ENCODE measurements around the gene GNG3.
"Not testable (repeated sequence)": the region's sequence is repeated elsewhere in the genome, so short reads cannot be mapped to it uniquely, and the experiment has no call there.

GNG3 gene

DNA sequence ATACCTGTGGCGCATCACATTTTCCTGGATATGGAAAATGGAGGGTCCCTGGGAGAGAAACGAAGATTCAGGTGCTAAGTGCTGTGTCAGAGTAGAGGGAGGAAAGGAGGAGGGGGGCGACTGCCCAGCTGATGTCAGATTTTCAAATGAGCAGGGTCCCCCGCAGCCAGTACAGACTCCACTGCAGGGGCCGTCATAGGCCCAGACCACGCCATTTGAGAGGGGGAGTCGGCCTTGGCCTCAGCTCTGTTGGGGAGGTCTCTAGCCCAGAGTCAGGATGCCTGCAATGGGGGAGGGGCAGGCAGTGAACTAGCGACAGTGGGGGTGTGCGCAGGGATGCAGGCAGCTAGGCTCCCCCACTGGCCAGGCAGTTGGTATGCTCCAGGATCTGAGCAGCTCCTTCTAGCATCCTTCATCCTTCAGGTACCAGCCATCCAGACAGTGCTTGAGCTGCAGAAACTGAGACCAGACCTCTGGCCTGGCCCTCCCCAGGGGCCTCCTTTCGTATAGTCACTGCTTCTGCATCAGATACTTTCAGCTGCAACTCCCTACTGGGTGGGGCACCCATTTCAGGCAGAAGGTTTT lies at the start of gene GNG3, which contains the start of gene BSCL2:
TSS of gene GNG3 (plus strand) at position 400 of the 585 bp plus-strand sequence. CDS start 620 bp downstream, outside the sequence.
TSS of gene BSCL2 (minus strand) at position 148 of the 585 bp plus-strand sequence. CDS start 229 bp downstream, outside the sequence.
- no peak for DNase-seq (ENCODE audit: low read depth)

DNA sequence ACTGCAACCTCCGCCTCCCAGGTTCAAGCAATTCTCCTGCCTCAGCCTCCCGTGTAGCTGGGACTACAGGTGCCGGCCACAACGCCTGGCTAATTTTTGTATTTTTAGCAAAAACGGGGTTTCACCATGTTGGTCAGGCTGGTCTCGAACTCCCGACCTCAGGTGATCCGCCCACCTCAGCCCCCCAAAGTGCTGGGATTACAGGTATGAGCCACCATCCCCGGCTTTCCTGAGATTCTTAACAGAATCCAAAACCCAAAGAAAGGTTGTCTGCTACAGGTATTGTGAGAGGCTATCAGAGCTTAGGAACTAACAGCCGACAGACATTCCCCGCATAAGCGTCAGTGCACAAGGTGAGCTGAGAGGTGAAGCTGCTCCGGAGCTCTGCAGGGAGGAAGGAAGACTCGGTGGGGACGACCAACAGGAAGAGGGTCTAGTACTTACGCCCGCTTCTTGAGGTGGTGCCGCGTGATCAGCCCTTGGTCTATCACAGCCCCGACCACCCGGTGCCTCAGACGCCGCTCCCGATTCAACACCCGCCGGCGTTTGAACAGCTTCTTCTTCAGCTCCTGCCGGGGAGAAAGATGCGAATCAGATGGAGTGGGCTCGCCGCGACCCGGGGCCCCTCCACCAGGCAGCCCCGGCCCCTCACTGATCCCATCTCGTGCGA lies 42.9 kb upstream of the GNG3 start:
- peak; percentile 44 for DNase-seq (ENCODE audit: low read depth)

DNA sequence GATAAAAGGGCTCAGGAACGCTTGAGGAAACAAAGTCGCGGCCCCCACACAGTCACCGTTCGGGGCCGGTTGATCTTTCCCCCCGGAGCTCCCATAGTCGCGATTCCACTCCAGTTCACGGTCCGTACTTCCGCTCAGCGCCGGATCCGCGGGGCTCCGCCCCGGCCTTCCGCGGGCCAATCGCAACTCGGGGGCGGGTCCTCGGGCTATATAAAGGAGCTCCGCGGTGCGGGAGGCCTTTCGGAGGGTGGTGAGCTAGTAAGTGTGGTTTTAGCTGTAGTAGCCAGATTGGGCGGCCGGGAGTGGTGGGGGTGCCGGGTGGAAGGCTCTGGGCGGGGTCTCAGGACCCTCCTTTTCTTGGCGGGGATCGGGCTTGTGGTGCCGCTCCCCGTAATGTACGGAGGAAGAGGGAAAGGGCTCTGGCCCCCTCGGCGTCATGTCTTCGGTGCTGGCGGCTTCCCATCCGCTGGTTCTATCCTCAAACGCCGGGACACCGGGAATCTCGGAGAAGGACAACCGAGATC lies 42.3 kb upstream of the GNG3 start, which contains the start of the genes C11orf98 and CSKMT:
TSS of gene C11orf98 (minus strand) at position 136 of the 524 bp plus-strand sequence. CDS start at position 95, 41 bp downstream.
TSS of gene CSKMT (plus strand) at position 238 of the 524 bp plus-strand sequence. CDS start 568 bp downstream, outside the sequence.
- DNase-seq (ENCODE audit: low read depth) = peak; percentile 95

DNA sequence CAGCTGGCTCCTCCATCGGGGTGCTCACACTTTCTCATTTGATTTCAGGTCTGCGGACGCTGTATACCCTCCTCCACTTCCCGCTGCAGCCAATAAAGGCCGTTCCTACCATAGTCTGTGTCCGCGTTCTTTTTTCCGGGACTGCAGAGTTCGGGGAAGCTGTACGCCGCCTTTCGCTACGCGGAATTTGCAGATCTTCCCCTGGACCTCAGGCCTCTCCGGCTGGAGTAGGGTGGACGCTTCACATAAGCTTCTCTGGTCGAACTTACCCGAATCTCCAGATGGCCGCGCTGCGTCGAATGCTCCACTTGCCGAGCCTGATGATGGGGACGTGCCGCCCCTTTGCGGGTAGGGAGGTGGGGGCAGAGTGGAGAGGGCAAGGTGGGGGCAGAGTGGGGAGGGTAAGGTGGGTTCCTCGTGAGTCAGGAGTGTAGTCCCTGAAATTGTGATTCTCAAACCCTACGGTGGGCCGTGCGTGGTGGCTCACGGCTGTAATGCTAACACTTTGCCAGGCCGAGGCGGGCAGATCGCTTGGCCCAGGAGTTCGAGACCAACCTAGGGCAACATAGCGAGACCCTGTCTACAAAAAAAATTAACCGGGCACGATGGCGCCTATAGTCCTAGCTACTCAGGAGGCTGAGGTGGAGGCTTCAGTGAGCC lies 41.7 kb upstream of the GNG3 start:
- peak; percentile 61 for DNase-seq (ENCODE audit: low read depth)

DNA sequence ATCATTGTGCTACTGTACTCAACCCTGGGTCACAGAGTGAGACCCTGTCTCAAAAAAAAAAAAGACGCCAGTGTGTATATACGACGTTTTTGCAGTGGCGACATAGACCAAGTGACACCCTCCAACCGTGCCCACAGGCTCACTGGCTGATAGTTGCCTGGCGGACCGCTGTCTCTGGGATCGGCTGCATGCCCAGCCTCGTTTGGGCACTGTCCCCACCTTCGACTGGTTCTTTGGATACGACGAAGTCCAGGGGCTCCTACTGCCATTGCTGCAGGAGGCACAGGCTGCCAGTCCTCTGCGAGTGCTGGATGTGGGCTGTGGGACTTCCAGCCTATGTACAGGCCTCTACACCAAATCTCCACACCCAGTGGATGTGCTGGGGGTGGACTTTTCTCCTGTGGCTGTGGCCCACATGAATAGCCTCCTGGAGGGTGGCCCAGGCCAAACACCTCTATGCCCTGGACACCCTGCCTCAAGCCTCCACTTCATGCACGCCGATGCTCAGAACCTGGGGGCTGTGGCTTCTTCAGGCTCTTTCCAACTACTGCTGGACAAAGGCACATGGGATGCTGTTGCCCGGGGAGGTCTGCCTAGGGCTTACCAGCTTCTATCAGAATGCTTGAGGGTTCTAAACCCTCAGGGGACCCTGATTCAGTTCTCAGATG lies 41.1 kb upstream of the GNG3 start:
- DNase-seq (ENCODE audit: low read depth) = no peak

DNA sequence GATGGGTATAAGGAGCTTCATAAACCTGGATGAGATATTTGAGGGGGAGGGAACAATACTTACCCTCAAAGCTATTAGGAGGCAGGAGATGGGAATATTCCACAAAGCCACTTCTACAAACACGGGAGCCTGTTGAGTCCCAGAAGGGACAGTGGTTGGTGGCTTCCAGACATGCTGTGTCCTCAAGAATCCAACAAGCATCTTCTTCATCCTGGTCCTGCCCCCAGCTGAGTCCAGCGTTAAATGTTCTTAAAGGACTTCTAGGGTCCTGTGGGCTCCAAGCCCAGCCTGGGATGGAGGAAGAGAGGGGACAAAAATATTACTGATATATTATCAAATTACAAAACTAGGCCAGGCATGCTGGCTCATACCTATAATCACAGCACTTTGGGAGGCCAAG lies 40.0 kb upstream of the GNG3 start:
- DNase-seq (ENCODE audit: low read depth) = no peak

DNA sequence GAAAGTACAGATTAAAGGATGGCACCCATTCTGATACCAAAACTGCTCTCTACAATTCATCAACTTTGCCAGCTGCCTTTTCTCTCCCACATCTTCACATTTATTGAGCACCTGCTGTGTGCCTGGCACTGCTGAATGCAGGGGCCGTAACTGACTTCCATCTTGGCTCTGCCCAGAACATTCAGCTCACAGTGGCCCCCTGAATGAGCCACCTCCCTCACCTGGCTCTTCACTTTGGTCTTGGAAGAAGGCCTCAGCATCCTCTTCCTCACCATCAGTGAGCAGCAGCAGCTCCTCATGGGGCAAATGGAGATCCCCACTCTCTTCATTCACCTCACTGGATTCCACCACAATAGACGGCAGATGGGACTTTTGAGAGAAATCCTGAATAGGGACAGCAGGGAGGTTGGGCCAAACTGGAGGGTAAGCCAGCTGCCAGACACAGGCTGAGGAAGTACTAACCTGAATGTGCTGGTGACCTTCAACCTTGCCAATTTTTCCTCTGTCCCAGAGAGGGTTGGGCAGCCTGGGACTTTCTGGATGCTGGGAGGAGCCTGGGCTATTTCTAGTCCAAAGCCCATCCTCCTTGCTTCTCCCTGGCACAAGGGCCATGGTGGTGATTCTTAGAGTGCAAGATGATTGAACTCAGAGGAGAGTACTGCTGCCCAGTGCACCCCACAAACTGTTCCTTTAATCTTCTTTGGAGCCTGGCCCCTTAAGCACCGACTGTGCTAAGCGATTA lies 37.9 kb upstream of the GNG3 start:
- DNase-seq (ENCODE audit: low read depth) = no peak

DNA sequence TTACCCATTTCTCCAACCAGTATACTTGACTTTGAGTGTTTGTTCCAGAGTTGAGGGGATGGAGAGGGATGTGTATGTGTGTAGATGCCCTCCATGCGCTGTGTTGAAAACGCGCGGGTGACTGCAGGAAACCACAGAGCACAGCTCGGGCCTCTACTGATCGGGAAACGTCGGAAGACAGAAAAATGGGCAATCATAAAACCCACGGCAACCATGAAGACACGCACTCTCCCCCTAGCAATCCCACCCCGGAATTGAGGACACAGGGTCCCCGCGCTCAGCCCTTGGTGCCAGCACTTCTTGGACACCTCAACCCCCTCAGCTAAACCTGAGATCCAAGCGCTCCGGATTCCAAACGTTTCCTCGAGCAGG lies 36.3 kb upstream of the GNG3 start:
- no peak for DNase-seq (ENCODE audit: low read depth)

DNA sequence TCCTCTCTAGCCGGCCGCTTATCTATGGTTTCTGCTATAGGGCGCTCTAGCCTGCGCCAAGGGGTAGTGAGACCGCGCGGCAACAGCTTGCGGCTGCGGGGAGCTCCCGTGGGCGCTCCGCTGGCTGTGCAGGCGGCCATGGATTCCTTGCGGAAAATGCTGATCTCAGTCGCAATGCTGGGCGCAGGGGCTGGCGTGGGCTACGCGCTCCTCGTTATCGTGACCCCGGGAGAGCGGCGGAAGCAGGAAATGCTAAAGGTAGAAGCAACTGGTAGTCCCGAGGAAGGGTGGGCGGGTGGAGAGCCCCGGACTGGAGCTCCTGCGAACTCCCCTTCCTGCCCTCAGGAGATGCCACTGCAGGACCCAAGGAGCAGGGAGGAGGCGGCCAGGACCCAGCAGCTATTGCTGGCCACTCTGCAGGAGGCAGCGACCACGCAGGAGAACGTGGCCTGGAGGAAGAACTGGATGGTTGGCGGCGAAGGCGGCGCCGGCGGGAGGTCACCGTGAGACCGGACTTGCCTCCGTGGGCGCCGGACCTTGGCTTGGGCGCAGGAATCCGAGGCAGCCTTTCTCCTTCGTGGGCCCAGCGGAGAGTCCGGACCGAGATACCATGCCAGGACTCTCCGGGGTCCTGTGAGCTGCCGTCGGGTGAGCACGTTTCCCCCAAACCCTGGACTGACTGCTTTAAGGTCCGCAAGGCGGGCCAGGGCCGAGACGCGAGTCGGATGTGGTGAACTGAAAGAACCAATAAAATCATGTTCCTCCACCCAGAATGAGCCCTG lies 35.7 kb upstream of the GNG3 start, which contains the start of the genes LBHD1 and UQCC3:
TSS of gene LBHD1 (minus strand) at position 660 of the 782 bp plus-strand sequence. CDS start 2,236 bp downstream, outside the sequence.
TSS of gene UQCC3 (plus strand) at position 66 of the 782 bp plus-strand sequence. CDS start at position 139, 73 bp downstream.
- peak; percentile 84 for DNase-seq (ENCODE audit: low read depth)

DNA sequence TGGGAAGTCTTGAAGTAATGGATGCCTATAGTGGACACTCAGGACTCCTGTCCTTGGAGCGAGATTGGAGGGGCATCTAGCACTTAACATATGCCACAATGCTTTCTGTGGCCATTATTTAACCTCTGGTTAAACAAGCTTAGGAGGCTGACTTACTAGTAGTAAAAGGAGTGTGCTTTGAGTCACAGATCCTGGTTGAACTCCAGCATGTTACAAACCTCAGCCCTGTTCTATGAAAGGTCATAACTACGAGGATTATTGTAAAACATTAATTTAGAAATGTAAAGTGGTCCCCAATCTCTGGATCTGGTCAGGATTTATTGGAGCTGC lies 34.3 kb upstream of the GNG3 start:
- DNase-seq (ENCODE audit: low read depth) = no peak

DNA sequence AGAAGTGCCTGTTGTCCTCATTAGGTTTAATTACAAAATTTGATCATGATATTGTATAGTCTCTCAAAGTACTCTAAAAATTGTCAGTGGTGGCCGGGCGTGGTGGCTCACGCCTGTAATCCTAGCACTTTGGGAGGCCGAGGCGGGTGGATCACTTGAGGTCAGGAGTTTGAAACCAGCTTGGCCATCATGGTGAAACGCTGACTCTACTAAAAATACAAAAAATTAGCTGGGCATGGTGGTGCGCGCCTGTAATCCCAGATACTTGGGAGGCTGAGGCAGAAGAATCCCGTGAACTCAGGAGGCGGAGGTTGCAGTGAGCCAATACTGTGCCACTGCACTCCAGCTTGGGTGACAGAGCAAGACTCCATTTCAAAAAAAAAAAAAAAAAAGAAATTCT lies 32.1 kb upstream of the GNG3 start:
- not testable (repeated sequence) for DNase-seq (ENCODE audit: low read depth)

DNA sequence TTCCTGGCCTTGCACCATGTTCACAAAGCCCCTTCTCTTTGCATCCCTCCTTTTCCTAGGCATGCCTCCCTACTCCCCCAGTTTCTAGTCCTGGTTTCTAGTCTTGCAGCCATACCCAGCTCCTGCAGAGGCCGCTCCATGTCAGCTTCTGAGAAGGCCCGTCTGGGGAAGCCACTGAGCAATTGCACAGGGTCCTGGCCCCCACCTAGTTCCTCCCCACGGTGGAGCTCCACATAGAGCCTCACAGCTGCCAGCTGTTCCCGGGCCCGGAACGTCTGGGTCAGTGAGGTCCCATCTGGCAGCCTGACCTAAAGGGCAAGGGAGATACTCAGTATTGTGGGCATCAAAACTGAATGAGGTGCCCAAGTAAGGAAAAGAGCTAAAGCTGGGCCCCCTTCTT lies 30.8 kb upstream of the GNG3 start:
- DNase-seq (ENCODE audit: low read depth) = no peak

DNA sequence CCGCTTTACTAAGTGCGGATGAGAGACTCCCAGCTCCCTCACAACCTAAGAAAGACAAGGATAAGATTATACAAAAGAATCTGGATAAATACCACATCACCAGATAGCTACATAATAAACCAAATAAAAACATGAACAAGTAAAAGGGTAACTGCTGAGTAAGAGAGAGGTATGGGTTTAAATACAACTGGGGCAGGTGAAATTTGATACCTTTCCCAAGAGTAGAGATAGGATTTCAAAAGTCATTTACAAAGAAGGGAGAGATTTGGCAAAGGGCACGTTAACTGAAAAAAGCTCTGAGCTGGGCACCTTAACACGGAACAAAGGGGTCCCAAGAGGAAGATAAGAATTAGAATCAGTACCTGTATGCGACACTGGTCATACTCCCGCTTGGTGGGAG lies 30.3 kb upstream of the GNG3 start:
- DNase-seq (ENCODE audit: low read depth) = no peak

DNA sequence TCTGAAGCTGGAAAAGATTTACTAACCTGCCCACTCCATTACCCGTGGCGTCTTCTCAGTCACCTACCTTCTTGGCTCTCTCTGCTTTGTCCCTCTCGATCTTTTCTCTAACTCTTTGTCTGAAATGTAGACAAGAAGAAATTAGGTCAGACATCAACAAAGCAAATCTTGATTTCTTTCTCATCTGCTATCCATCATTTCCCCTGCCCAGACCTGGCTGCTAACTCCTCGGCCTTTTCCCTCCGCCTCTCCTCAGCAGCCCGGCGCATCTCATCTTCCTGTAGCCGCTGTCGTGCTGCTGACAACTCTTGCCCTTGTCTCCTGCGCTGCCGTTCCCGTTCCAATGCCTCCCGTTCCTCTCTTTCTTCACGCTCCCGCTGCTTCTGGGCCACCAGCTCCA lies 29.8 kb upstream of the GNG3 start:
- no peak for DNase-seq (ENCODE audit: low read depth)

DNA sequence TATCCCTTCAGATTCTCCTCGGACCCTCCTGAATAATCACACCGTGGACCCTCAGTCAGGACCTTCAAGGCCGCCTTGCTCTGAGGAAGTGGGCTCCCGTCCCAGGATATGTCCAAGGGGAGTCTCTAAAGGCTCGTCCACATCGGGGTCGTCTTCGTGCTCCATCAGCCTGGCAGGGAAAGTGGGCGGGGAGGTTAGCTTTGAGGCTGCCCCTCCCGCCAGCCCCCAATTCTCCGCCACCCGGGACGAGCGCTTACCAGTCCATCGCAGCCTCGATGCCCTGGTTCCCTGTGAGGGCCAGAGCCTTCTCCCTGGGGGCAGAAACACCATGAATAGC lies 29.1 kb upstream of the GNG3 start:
- DNase-seq (ENCODE audit: low read depth) = no peak

DNA sequence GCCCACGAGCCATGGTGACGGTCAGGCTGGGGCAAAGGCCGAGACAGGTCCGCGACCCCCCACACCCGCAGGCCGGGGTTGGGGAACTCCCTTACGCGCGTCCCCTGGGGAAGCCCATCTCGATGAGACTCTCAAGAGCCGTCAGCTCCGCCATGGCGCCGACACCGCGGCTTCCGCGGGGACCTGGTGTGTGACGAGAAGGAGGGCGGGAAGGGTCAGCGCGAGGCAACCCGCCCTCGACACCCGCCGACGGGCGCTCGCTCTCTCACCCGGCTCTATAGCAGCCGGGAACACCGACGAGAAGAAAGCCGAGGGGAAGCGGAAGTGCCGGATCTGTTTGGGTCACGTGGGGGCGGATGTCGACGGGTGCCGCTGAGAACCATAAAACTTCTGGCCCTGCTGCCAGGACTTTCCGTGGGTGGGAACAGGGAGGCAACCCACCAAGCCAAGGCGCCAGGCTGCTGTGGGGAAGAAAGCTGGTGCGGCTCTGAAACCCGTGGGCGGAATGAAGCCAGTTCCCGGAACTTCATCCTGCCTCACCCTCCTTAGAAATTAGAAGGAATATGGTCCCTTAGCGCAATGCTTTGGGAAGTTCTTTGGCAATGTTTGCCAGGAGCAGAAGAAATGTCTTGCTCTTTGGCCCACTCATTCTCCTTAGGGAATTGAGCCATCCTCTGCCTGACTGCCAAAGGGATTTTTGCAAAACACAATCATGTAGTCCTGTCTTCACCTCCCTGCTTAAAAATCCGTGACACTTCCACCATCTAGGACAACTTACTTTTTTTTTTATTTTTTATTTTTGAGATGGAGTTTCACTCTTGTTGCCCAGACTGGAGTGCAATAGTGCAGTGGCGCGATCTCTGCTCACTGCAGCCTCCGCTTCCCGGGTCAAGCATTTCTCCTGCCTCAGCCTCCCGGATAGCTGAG lies 28.4 kb upstream of the GNG3 start, which contains the start of gene UBXN1:
TSS of gene UBXN1 (minus strand) at position 304 of the 927 bp plus-strand sequence. CDS start at position 154, 150 bp downstream.
- peak; percentile 85 for DNase-seq (ENCODE audit: low read depth)

DNA sequence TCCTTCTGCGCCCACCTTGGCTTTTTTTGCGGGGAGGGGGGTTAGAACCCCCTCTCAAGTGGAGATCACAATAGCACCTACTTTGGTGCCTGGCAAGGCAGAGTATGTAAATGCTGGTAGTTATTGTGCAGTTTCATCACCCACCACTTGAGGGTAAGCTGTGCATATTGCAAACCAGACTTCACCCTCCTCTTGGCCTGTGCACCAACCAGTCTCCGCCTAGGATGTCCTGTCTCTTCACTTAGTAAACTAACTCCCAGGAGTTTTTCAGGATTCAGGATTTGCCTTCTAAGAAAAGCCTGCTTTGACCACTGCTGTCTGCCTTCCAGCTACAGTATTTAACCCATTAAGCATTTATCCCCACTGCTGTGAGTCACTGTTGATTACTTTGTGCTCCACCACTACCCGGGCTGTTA lies 26.6 kb upstream of the GNG3 start:
- peak; percentile 23 for DNase-seq (ENCODE audit: low read depth)

DNA sequence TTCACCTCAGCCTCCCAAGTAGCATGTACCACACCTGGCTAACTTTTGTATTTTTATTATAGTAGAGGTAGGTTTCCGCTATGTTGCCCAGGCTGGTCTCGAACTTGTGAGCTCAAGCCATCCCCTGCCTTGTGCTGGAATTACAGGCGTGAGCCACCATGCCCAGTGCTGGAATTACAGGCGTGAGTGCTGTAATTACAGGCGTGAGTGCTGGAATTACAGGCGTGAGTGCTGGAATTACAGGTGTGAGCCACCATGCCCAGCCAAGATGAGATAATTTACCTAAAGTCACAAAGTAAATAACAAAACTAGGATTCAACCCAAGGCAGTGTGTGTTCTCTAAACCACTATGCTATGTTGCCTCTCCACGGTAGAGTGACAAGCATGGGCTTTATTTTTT lies 25.0 kb upstream of the GNG3 start:
- no peak for DNase-seq (ENCODE audit: low read depth)

Data from activated T-cell treated with anti-CD3 and anti-CD28 coated beads for 24 hours (primary cell).